Heart left ventricle (tissue), 16 donors: ENCODE measurements around the gene SNUPN. TPM values are rescaled to one million over a fixed set of nuclear protein-coding genes. Genes with fewer than 3 reads are reported as not detected.

ENCODE experiments used
- ATAC-seq, 4 donors: fragments of 200-7000 bp; cut with Tn5 transposase; one replicate each; pipeline ENCODE4 v1.9.1; 2020 to 2022; ENCODE audit warnings: moderate library complexity in 4 of 4, mild to moderate bottlenecking in 3 of 4, moderate number of reproducible peaks in 1 of 4
- DNase-seq, 5 donors: peaks; one replicate each; pipeline ENCODE4 v3.0.0-alpha.2; 2020
- H3K27ac ChIP-seq, 12 donors: fragments of 200-600 bp; sonication (generic) in 4 of 12; one replicate each; pipeline versions ENCODE4 v1.5.0 to v1.8.0; 2016 to 2022; ENCODE audit warnings: mild to moderate bottlenecking in 2 of 12
- H3K27me3 ChIP-seq, 9 donors: fragments of 200-600 bp; sonication (generic) in 2 of 9; one replicate each; pipeline versions ENCODE4 v1.5.1 to v1.8.0; 2016 to 2022; ENCODE audit warnings: mild to moderate bottlenecking in 3 of 9
- H3K36me3 ChIP-seq, 9 donors: fragments of 200-600 bp; sonication (generic) in 2 of 9; one replicate each; pipeline versions ENCODE4 v1.5.0 to v1.8.0; 2018 to 2022; ENCODE audit warnings: mild to moderate bottlenecking in 2 of 9
- H3K4me1 ChIP-seq, 12 donors: fragments of 200-600 bp; sonication (generic) in 4 of 12; one replicate each; pipeline versions ENCODE4 v1.5.0 to v1.8.0; 2016 to 2022; ENCODE audit warnings: mild to moderate bottlenecking in 3 of 12
- H3K4me3 ChIP-seq, 12 donors: fragments of 200-600 bp; sonication (generic) in 4 of 12; one replicate each; pipeline versions ENCODE4 v1.5.0 to v1.8.0; 2017 to 2022; ENCODE audit warnings: mild to moderate bottlenecking in 9 of 12, moderate library complexity in 4 of 12
- H3K9me3 ChIP-seq, 12 donors: fragments of 200-600 bp; sonication (generic) in 4 of 12; one replicate each; pipeline versions ENCODE4 v1.5.0 to v1.8.0; 2016 to 2022; ENCODE audit warnings: mild to moderate bottlenecking in 1 of 12
- POLR2A ChIP-seq, 2 donors: fragments of 450-650 bp; IDR thresholded peaks; one replicate each; pipeline ENCODE4 v1.6.1; 2017; ENCODE audit warnings: antibody characterized with exemption in 2 of 2, mild to moderate bottlenecking in 2 of 2, moderate library complexity in 2 of 2
- WGBS, 4 donors: extraction: QIAGEN DNeasy Blood & Tissue Kit in 2 of 4; methylation state at CpG; one replicate each; pipeline versions ENCODE4 v1.1.5 to v1.1.7; 2013 to 2018; 5-methylcytosine and 5-hydroxymethylcytosine counted together
- intact Hi-C, 10 donors: fragments of 100-400 bp; cut with DNase I; formaldehyde crosslinking; loops; one replicate each; pipeline versions ENCODE4 v1.11.1 to v1.14.2; 2022
- polyA plus RNA-seq, 2 donors: library from polyadenylated mRNA; stranded (reverse); fragments of 200-250 nt; gene quantifications; one replicate each; pipeline ENCODE4 v1.2.3, GENCODE V29; 2013
- total RNA-seq, 9 donors: library from RNA; depleted of rRNA in 2 of 9; stranded (reverse); fragments of >200 nt in 2 of 9; fragmentation: NEBNext Ultra II Directional in 3 of 9; extraction: Animal tissue kit (Norgen Biotek cat#: 25700) in 3 of 9; gene quantifications; one replicate each; pipeline versions ENCODE4 v1.1.0 to v1.2.4, GENCODE V29; 2016 to 2023
- TF ChIP-seq, protein P1 (sequence below), 12 donors: fragments of 200-600 bp; sonication (generic) in 4 of 12; IDR thresholded peaks; one replicate each; pipeline versions ENCODE4 v1.5.0 to v1.8.0; 2018 to 2022; ENCODE audit warnings: antibody characterized with exemption in 12 of 12, mild to moderate bottlenecking in 5 of 12
- donor health status: ischemic (EF 13 %, LVEDD 7.1; RV severe dilation, severe dysfunction).
- donor health status: healthy with polysubstance abuse.
- donor health status: DM: no; HTN: yes; CAD: no.
- donor health status: DM: no; HTN: no; CAD: no.
- donor health status: ischemic (EF 25% LVEDD 6.9; RV normal size, moderate dysfunction).
- donor health status: ischemic (EF 25% LVEDD 5.7; RV mildly dilated, moderate dysfunction).
- donor health status: healthy.
- donor health status: DM: yes; HTN: yes; CAD: no.
- donor health status: ischemic (EF 35%, LVEDD 5.7; RV mildly dilated, moderate dysfunction).
- donor health status: nonischemic (EF 11% LVEDD 7.7; RV severe dilation, severe dysfunction).
- donor health status: DM: yes; HTN: yes; CAD: no.
- donor health status: PGD.
- donor health status: ischemic (EF 29% LVEDD 5.4; RV normal size, mild dysfunction).
- donor health status: nonischemic (EF 23%, LVEDD 6.1; RV moderate dilation, normal function).

Gene SNUPN
- total and polyA plus RNA-seq, 11 donors: 13.2 to 21.6 (median 14.5) TPM

DNA sequence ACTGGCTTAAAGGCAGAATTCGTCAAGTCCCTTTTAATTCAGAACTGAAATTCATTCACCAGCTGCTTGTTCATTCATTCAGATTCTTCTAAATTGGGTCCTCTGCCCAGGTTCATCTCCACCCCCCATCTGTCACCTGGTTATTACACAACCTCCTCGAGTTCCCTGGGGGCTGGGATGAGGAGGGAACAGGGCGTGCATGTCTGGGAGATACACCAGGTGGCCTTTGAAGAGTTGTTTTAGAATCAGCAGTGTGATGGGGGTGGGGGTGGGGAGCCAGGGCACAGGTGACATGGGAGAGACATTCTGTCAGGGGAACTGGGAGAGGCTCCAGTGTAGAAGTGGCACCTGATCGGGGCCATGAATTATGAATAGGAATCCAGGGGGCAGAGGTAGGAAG lies 30.4 kb upstream of the SNUPN start:
- no peak for ATAC-seq
- WGBS, 4 donors: 76 to 84% (median 80%) methylated on average over 4 of the region's 4 CpGs

DNA sequence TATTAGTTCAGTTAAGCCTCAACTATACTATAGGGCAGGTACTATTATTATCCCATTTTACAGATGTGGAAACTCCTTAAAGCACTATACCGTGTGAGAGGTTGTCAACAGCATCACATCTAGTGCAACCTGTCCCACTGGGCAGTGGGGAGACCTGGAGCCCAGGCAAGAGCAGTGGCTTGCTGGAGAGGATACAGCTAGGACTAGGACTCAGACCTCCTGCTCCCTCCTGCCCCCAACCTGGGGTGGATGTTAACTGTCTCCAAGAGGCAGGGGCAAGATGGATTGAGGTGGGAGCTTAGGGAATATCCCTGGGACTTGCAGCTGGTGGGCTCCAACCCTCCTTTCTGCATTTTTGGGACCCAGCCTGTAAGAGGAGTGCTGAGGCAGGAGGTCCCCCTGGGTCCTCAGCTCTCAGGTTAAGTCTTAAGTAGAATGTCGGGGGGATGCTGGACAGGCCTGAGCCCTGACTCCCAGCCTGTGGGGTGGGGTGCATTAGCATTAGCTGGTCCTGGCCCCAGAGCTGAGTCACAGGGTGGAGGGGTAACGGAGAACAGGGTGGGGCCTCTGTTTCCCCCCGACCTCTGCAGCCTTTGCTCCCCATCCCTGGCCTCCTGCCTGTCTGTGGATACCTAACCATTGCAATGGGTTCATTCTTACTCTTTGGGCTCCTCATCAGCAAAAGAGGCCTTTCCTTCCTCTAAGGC lies 28.8 kb upstream of the SNUPN start:
- WGBS, 4 donors: 68 to 80% (median 73%) methylated on average over 4 of the region's 4 CpGs
- TF ChIP-seq, protein P1, sequence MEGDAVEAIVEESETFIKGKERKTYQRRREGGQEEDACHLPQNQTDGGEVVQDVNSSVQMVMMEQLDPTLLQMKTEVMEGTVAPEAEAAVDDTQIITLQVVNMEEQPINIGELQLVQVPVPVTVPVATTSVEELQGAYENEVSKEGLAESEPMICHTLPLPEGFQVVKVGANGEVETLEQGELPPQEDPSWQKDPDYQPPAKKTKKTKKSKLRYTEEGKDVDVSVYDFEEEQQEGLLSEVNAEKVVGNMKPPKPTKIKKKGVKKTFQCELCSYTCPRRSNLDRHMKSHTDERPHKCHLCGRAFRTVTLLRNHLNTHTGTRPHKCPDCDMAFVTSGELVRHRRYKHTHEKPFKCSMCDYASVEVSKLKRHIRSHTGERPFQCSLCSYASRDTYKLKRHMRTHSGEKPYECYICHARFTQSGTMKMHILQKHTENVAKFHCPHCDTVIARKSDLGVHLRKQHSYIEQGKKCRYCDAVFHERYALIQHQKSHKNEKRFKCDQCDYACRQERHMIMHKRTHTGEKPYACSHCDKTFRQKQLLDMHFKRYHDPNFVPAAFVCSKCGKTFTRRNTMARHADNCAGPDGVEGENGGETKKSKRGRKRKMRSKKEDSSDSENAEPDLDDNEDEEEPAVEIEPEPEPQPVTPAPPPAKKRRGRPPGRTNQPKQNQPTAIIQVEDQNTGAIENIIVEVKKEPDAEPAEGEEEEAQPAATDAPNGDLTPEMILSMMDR (IDR thresholded peaks at IDR 0.05): no peak
- TF ChIP-seq POLR2A (IDR thresholded peaks at IDR 0.05): no peak
- Histone ChIP-seq H3K27me3 (no peaks in the 10 kb centered on the region), H3K27ac (peak overlapping the region in 1 of 12 donors; percentile 64), H3K4me1 (peaks cover 8 to 72% (median 57%) of the 10 kb centered on the region in 12 donors), H3K36me3 (peaks cover 0 to 60% (median 30%) of the 10 kb centered on the region in 9 donors), H3K9me3 (no peaks in the 10 kb centered on the region), H3K4me3 (no peak overlapping the region)
- DNase-seq (no peak), ATAC-seq (no peak)
- intact Hi-C loops: no loop called here

More for the DNA sequence above, 30.4 kb upstream of the SNUPN start:
- H3K27me3 ChIP-seq: no peaks in the 10 kb centered on the region
- intact Hi-C loops: no loop called here
- TF ChIP-seq POLR2A (IDR thresholded peaks at IDR 0.05): no peak
- TF ChIP-seq, protein P1 (IDR thresholded peaks at IDR 0.05): no peak
- no peak for DNase-seq
- H3K4me3 ChIP-seq: no peak overlapping the region
- no peaks in the 10 kb centered on the region for H3K9me3 ChIP-seq
- H3K36me3 ChIP-seq: peaks cover 0 to 50% (median 30%) of the 10 kb centered on the region in 9 donors
- H3K27ac ChIP-seq: no peak overlapping the region
- peaks cover 0 to 70% (median 57%) of the 10 kb centered on the region in 12 donors for H3K4me1 ChIP-seq

DNA sequence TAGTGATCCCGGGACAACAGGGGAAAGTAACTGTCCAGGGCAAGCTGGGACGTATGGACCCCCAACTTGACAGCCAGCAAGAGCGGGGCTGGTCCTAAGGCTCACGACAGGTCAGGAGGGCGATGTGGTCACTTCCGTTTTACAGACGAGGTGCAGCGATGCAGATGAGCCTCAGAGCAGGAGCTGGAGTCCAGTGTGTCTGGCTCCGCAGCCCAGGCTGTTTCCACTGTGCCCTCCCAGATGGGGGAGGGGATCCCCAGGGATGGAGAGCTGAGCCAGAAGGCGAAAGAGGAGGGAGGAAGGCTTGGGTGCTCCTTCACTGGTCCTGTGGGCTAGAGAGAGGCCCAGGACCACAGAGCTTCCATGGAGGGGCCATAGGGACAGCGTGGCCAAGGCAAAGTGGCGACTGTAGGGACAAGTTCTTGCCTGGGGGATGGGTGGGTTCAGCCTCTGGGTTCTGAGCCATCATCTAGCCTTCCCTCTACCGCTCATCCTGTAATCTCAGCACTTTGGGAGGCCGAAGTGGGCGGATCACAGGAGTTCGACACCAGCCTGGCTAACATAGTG lies 27.9 kb upstream of the SNUPN start:
- TF ChIP-seq, protein P1 (IDR thresholded peaks at IDR 0.05): no peak
- no peak for TF ChIP-seq POLR2A (IDR thresholded peaks at IDR 0.05)
- intact Hi-C loops: no loop called here
- DNase-seq (peak in 2 of 5 donors; percentile 20 to 57), ATAC-seq (no peak)
- Histone ChIP-seq H3K27ac (peak overlapping the region in 10 of 12 donors; percentile 17 to 78 (median 58)), H3K4me3 (peak overlapping the region in 4 of 12 donors; percentile 4 to 84 (median 50)), H3K27me3 (no peaks in the 10 kb centered on the region), H3K36me3 (peaks cover 0 to 57% (median 25%) of the 10 kb centered on the region in 9 donors), H3K9me3 (no peaks in the 10 kb centered on the region), H3K4me1 (peaks cover 8 to 72% (median 55%) of the 10 kb centered on the region in 12 donors)
- 60 to 84% (median 76%) methylated on average over 16 of the region's 16 CpGs for WGBS, 4 donors

DNA sequence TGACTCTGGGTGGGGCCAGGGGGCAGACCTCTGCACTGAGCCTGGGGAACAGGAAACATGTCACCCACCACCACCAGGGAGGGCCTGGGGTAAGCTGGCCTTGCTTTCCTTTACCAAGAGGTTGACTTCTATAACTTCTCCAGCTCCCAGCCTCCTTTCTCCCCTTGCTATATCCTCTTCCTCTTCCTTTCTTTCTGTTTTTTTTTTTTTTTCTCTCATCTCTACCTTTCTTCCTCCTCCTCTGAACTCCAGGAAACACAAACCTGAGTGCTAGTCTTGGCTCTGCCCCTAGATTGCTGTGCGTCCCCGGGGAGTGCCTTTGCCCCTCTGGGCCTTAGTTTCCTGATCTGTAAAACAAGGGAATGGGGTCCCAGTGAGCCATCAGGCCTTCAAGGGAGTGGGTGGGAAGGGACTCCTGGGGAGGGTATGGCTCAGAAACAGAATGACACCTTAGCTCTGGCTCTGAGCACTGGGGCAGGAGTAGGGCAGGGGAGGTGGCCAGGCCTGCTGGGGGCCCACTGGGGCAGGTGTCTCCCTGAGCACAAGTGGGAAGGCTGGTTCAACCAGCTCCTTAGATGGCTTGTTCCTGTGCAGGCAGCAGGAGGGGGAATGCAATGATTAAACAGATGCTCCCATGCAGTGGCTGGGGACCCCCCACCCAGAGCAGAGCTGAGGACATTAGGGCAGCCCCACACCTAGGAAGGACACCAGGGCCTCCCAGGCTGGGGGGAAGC lies 26.5 kb upstream of the SNUPN start:
- TF ChIP-seq, protein P1 (IDR thresholded peaks at IDR 0.05): no peak
- no peak for TF ChIP-seq POLR2A (IDR thresholded peaks at IDR 0.05)
- peak overlapping the region in 10 of 12 donors; percentile 21 to 97 (median 77) for H3K4me3 ChIP-seq
- intact Hi-C loops: no loop called here
- DNase-seq (no peak), ATAC-seq (no peak)
- H3K27ac ChIP-seq: peak overlapping the region in 11 of 12 donors; percentile 57 to 78 (median 68)
- H3K27me3 ChIP-seq: no peaks in the 10 kb centered on the region
- no peaks in the 10 kb centered on the region for H3K9me3 ChIP-seq
- H3K36me3 ChIP-seq: peaks cover 0 to 42% (median 10%) of the 10 kb centered on the region in 9 donors
- peaks cover 8 to 73% (median 56%) of the 10 kb centered on the region in 12 donors for H3K4me1 ChIP-seq
- 35 to 70% (median 51%) methylated on average over 2 of the region's 2 CpGs for WGBS, 4 donors
